ENCODE data around the gene KIAA0319L. TPM values are rescaled to one million over a fixed set of nuclear protein-coding genes. Genes with fewer than 3 reads are reported as not detected.

Gene KIAA0319L
- total and polyA plus RNA-seq, 8 donors, result 76.5 to 106 (median 92.6) TPM

DNA sequence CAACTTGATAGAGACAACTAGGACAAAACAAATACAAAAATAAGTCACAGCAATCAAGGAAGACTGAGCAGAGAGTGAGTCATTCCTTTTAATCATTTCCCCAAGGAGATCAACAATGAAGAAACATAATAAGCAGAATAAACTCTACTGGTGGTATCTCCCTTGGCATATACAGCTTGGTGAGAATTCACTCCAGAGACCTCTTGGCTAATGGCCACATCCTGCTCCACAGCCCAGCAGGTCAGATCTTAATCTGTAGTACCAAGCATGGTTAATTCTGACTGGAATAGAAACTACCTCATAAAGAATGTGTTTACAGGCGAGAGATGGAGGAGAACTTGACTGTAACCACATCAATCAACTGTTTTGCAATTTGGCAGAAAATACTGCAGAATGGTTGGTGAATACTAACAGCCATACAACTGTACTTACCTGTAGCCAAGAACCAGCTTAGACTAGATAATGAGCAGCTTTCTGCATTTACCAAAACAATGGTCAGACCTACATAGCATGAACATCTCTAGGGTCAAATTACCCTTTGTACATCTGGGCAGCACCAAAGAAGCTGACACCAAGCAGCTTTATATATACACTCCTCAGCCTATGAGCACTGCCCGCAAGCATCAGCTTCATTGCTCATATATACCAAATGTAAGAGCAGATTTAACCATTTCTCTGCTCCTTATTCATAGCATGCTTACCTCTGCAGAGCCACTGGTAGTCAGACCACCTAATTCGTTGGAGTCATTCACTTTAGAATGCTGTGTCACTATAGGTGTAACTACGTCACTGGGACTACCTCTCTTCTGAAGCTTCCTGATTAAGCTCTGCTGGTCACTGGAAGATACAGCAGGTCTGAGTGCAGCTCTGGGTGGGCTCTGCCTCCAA, 51.0 kb downstream of the KIAA0319L start:
- Histone ChIP-seq H3K36me3 (peaks cover 0 to 18% of the 10 kb centered on the region in 2 donors), H3K27me3 (no peaks in the 10 kb centered on the region), H3K9me3 (no peaks in the 10 kb centered on the region), H3K4me3 (no peak overlapping the region), H3K27ac (peak overlapping the region in 1 of 2 donors; percentile 30), H3K4me1 (peaks cover 8 to 28% of the 10 kb centered on the region in 2 donors)
- TF ChIP-seq, protein P1, sequence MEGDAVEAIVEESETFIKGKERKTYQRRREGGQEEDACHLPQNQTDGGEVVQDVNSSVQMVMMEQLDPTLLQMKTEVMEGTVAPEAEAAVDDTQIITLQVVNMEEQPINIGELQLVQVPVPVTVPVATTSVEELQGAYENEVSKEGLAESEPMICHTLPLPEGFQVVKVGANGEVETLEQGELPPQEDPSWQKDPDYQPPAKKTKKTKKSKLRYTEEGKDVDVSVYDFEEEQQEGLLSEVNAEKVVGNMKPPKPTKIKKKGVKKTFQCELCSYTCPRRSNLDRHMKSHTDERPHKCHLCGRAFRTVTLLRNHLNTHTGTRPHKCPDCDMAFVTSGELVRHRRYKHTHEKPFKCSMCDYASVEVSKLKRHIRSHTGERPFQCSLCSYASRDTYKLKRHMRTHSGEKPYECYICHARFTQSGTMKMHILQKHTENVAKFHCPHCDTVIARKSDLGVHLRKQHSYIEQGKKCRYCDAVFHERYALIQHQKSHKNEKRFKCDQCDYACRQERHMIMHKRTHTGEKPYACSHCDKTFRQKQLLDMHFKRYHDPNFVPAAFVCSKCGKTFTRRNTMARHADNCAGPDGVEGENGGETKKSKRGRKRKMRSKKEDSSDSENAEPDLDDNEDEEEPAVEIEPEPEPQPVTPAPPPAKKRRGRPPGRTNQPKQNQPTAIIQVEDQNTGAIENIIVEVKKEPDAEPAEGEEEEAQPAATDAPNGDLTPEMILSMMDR (IDR thresholded peaks at IDR 0.05), result no peak
- ATAC-seq (peak; percentile 75), DNase-seq (no peak)
- intact Hi-C loops (cut with DNase I), result no loop called here

DNA sequence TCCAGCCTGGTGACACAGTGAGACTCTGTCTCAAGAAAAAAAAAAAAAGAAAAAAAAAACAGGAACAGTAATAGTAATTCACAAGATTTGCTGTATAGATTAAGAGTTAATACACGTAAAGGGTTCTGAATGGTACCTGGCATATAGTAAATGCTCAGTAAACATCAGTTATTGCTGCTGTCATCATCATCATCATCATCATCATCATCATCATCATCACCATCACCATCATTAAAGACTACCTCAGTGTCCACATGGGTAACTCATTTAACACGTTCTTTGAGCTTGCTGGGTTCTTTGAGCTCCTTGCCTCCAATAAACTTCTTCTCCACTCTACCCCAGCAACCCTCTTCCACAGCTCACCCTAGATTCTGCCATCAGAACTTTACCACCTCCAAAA, 55.0 kb downstream of the KIAA0319L start:
- Histone ChIP-seq H3K27me3 (no peaks in the 10 kb centered on the region), H3K27ac (no peak overlapping the region), H3K9me3 (no peaks in the 10 kb centered on the region), H3K36me3 (peaks cover 0 to 18% of the 10 kb centered on the region in 2 donors), H3K4me3 (no peak overlapping the region), H3K4me1 (peaks cover 8 to 20% of the 10 kb centered on the region in 2 donors)
- ATAC-seq, result no peak
- intact Hi-C loops (cut with DNase I), result no loop called here
- DNase-seq, result no peak
- TF ChIP-seq, protein P1 (IDR thresholded peaks at IDR 0.05), result no peak

DNA sequence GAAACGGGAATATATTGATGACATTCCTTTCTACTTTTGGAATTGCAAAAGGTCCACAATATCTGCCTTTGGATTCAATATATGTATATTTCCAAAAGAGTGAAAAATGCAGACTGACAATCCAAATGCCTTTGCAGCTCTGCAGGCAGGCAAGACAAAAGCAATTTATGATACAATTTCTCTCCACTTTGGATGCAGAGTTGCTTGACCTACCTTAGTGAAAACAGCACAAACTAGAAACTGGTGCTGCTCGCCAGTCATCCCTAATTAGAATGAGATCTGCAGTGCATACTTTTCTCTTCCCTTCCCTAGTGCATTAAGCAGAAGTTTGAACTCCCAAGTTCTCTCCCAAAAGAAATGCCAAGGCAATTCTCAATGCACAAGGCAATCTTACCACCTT, 56.8 kb downstream of the KIAA0319L start:
- ATAC-seq, result no peak
- Histone ChIP-seq H3K4me1 (peaks cover 0 to 7% of the 10 kb centered on the region in 2 donors), H3K27me3 (no peaks in the 10 kb centered on the region), H3K9me3 (no peaks in the 10 kb centered on the region), H3K27ac (no peak overlapping the region), H3K4me3 (no peak overlapping the region), H3K36me3 (peaks cover 0 to 4% of the 10 kb centered on the region in 2 donors)
- TF ChIP-seq, protein P1 (IDR thresholded peaks at IDR 0.05), result no peak
- DNase-seq, result no peak
- intact Hi-C loops (cut with DNase I), result no loop called here

DNA sequence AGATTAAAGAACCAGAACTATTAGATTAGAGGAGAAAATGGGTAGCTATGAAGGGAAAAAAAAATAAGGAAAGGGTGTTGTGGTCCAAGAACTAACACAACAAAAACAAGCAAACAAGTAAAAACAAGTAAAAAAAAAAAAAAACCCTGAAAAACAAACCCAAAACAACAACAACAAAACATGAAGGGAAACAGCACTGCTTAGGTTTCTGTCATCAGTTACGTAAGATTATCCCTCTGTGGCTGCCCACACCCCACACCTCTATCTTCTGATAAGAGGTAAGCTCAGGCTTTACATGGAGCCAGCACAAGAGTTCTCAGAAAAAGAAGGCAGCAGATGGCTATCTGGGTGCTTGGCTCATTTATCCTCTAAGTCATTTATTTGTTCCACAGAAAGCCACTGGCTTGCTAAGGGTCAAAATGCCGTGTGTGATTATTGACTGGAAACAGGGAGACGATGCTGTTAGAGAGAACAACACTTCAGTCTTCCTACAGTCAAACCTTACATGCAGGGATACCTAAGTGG, 57.5 kb downstream of the KIAA0319L start:
- no peak overlapping the region for H3K27ac ChIP-seq
- H3K4me3 ChIP-seq, result no peak overlapping the region
- peaks cover 0 to 2% of the 10 kb centered on the region in 2 donors for H3K4me1 ChIP-seq
- DNase-seq, result no peak
- intact Hi-C loops (cut with DNase I), result no loop called here
- TF ChIP-seq, protein P1 (IDR thresholded peaks at IDR 0.05), result no peak
- no peaks in the 10 kb centered on the region for H3K27me3 ChIP-seq
- no peaks in the 10 kb centered on the region for H3K9me3 ChIP-seq
- no peaks in the 10 kb centered on the region for H3K36me3 ChIP-seq
- peak; percentile 44 for ATAC-seq

DNA sequence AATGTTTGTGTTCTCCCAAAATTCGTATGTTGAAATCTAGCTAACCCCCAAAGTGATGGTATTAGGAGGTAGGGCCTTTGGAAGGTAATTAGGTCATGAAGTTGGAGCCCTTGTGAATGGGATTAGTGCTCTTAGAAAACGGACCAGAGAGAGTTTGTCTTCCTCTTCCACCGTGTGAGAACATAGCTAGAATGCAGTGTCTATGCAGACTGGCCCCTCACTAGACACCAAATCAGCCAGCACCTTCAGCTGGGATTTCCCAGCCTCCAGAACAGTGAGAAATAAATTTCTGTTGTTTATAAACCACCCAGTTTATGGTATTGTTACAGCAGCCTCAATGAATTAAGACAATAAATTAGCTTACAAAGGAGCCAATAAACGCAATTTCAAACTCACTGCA, 58.0 kb downstream of the KIAA0319L start:
- Histone ChIP-seq H3K27me3 (no peaks in the 10 kb centered on the region), H3K4me3 (no peak overlapping the region), H3K36me3 (no peaks in the 10 kb centered on the region), H3K9me3 (no peaks in the 10 kb centered on the region), H3K4me1 (peaks cover 0 to 2% of the 10 kb centered on the region in 2 donors), H3K27ac (no peak overlapping the region)
- intact Hi-C loops (cut with DNase I), result no loop called here
- no peak for DNase-seq
- TF ChIP-seq, protein P1 (IDR thresholded peaks at IDR 0.05), result no peak
- ATAC-seq, result no peak
